Stomach (tissue), 19 donors: ENCODE measurements around the gene DCK. TPM values are rescaled to one million over a fixed set of nuclear protein-coding genes. Genes with fewer than 3 reads are reported as not detected.

Source experiments
- DNase-seq, 2 donors: peaks; one replicate each; pipeline versions ENCODE4 v3.0.0 to v3.0.0-alpha.2; 2013 to 2019
- H3K27ac ChIP-seq, 5 donors: fragments of 200-600 bp in 4 of 5; sonication (generic) in 4 of 5; one replicate each; pipeline ENCODE4 v1.5.1; 2013 to 2019; ENCODE audit warnings: mild to moderate bottlenecking in 1 of 5, moderate library complexity in 1 of 5
- H3K27me3 ChIP-seq, 3 donors: fragments of 200-600 bp; sonication (generic); one replicate each; pipeline ENCODE4 v1.5.1; 2017 to 2019; ENCODE audit warnings: mixed run types in 1 of 3
- H3K36me3 ChIP-seq, 4 donors: fragments of 200-600 bp; sonication (generic); 1 replicate in 3 of 4; 2 replicates in 1 of 4; pipeline ENCODE4 v1.5.1; 2016 to 2019
- H3K4me1 ChIP-seq, 4 donors: fragments of 200-600 bp; sonication (generic); one replicate each; pipeline ENCODE4 v1.5.1; 2016 to 2019
- H3K4me3 ChIP-seq, 4 donors: fragments of 200-600 bp; sonication (generic) in 3 of 4; one replicate each; pipeline ENCODE4 v1.5.1; 2016 to 2019; ENCODE audit warnings: mild to moderate bottlenecking in 1 of 4
- H3K9me3 ChIP-seq, 4 donors: fragments of 200-600 bp; sonication (generic); one replicate each; pipeline ENCODE4 v1.5.1; 2016 to 2019
- CTCF ChIP-seq, 7 experiments: fragments of 450-650 bp in 4 of 7; fragments of 200-600 bp in 3 of 7; sonication (generic) in 3 of 7; IDR thresholded peaks; one replicate each; pipeline ENCODE4 v1.5.1; 2016 to 2019; ENCODE audit warnings: antibody characterized with exemption in 7 of 7, control low read depth in 2 of 7, mild to moderate bottlenecking in 1 of 7
- EP300 ChIP-seq: sonication (generic); formaldehyde crosslinking; IDR thresholded peaks from one replicate; pipeline ENCODE4 v1.6.1; 2017; ENCODE audit warnings: antibody characterized with exemption
- POLR2A ChIP-seq, 4 donors: fragments of 450-650 bp; IDR thresholded peaks; one replicate each; pipeline ENCODE4 v1.6.1; 2016; ENCODE audit warnings: antibody characterized with exemption in 4 of 4, control low read depth in 2 of 4, mild to moderate bottlenecking in 1 of 4, moderate library complexity in 1 of 4
- POLR2AphosphoS5 ChIP-seq, 3 donors: sonication (generic); formaldehyde crosslinking; IDR thresholded peaks; one replicate each; pipeline ENCODE4 v1.6.1; 2016; ENCODE audit warnings: antibody characterized with exemption in 3 of 3
- WGBS, 5 donors: extraction: QIAGEN DNeasy Blood & Tissue Kit in 3 of 5; methylation state at CpG; one replicate each; pipeline versions ENCODE4 v1.1.5 to v1.1.7; 2013 to 2018; 5-methylcytosine and 5-hydroxymethylcytosine counted together
- intact Hi-C: fragments of 100-400 bp; cut with DNase I; formaldehyde crosslinking; loops from one replicate; pipeline ENCODE4 v1.15.1; 2023; ENCODE audit warnings: low total_unique reads
- long read RNA-seq, 10 donors: transcript quantifications; one replicate each; lab custom pipeline, GENCODE V29; 2026
- polyA plus RNA-seq, 3 donors: library from polyadenylated mRNA; stranded (reverse); fragments of 200-250 nt; gene quantifications; one replicate each; pipeline ENCODE4 v1.2.3, GENCODE V29; 2013
- total RNA-seq, 5 donors: library from RNA; depleted of rRNA; stranded (reverse); fragments of >200 nt; gene quantifications; one replicate each; pipeline versions ENCODE4 v1.1.0 to v1.2.3, GENCODE V29; 2014 to 2016
- donor health status: healthy with polysubstance abuse.
- donor health status: Bipolar disorder and iron deficiency.
- donor health status: healthy.

Gene DCK
- 10 to 100 TPM; 11.9 to 43.2 (median 16.1) TPM for total RNA-seq
- 10 to 100 TPM in 2 of 3 donors, 1 to 10 TPM in 1; 6.7 to 13.7 (median 11.2) TPM for polyA plus RNA-seq
- long read RNA-seq, donor 1, transcript DCK-201 (7 exons, 2,716 nt) = major isoform, 5 of 5 reads
- long read RNA-seq, donor 1, partial matches to known transcripts = 0 of 5 reads
- long read RNA-seq, donor 1, other reads (novel, unspliced or antisense) = 0 of 5 reads
- long read RNA-seq, donor 2, transcript DCK-201 (7 exons, 2,716 nt) = major isoform, 8 of 9 reads
- long read RNA-seq, donor 2, partial matches to known transcripts = 0 of 9 reads
- long read RNA-seq, donor 2, other reads (novel, unspliced or antisense) = 0 of 9 reads
- long read RNA-seq, donor 3, partial matches to known transcripts = 6 of 10 reads
- long read RNA-seq, donor 3, other reads (novel, unspliced or antisense) = 0 of 10 reads
- long read RNA-seq, donor 4, partial matches to known transcripts = 0 of 1 reads
- long read RNA-seq, donor 4, other reads (novel, unspliced or antisense) = 0 of 1 reads
- long read RNA-seq, donor 5, transcript DCK-201 (7 exons, 2,716 nt) = major isoform, 11 of 12 reads
- long read RNA-seq, donor 5, partial matches to known transcripts = 0 of 12 reads
- long read RNA-seq, donor 5, other reads (novel, unspliced or antisense) = 0 of 12 reads
- long read RNA-seq, donor 6 = 0 reads
- long read RNA-seq, donor 7, transcript DCK-201 (7 exons, 2,716 nt) = major isoform, 10 of 19 reads
- long read RNA-seq, donor 7, partial matches to known transcripts = 9 of 19 reads
- long read RNA-seq, donor 7, other reads (novel, unspliced or antisense) = 0 of 19 reads
- long read RNA-seq, donor 8, transcript DCK-201 (7 exons, 2,716 nt) = major isoform, 6 of 22 reads
- long read RNA-seq, donor 8, partial matches to known transcripts = 15 of 22 reads
- long read RNA-seq, donor 8, other reads (novel, unspliced or antisense) = 0 of 22 reads
- long read RNA-seq, donor 9, transcript DCK-201 (7 exons, 2,716 nt) = major isoform, 7 of 12 reads
- long read RNA-seq, donor 9, partial matches to known transcripts = 5 of 12 reads
- long read RNA-seq, donor 9, other reads (novel, unspliced or antisense) = 0 of 12 reads
- long read RNA-seq, donor 10, partial matches to known transcripts = 0 of 1 reads
- long read RNA-seq, donor 10, other reads (novel, unspliced or antisense) = 0 of 1 reads

DNA sequence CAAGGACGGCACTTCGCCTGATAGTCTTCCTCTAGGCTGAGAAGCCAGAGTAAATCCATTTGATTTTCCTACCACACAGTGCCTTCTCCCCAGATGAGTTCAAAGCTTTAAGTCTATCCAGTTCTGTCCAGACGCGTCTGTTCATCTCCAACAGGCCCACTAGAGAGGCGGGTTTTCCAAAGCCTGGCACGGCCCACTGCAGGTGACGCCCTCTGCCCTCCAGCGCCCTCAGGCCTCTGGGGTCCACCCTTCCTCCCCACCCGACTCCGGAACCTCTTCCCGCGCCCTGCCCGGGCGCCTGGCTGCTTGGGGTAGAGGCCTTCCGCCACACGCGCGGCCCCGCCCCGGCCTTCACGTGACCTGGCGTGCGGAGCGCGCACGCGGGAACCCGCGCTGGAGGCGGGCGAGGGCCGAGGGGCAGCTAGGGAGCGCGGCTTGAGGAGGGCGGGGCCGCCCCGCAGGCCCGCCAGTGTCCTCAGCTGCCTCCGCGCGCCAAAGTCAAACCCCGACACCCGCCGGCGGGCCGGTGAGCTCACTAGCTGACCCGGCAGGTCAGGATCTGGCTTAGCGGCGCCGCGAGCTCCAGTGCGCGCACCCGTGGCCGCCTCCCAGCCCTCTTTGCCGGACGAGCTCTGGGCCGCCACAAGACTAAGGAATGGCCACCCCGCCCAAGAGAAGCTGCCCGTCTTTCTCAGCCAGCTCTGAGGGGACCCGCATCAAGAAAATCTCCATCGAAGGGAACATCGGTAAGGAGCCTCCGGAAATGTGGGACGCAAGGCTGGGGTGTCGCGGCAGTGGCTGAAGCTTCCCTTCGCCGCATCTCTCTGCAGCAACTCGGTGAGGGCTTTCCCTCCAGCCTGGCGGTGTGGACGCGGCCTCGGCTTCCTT lies at the start of gene DCK:
Gene DCK (plus strand): TSS at position 469 of the 888 bp plus-strand sequence. CDS start 187 bp downstream, at position 656.
- peaks cover 11 to 53% (median 34%) of the 10 kb centered on the region in 4 donors for H3K4me1 ChIP-seq
- no peaks in the 10 kb centered on the region for H3K9me3 ChIP-seq
- WGBS, 5 donors = 0 to 1% (median 0%) methylated on average over 30 to 74 of the region's 74 CpGs
- H3K36me3 ChIP-seq = peaks cover 0 to 2% (median 0%) of the 10 kb centered on the region in 4 donors
- H3K27me3 ChIP-seq = no peaks in the 10 kb centered on the region
- DNase-seq = peak; percentile 93 to 97
- peak within 1 kb of the TSS; percentile 84 to 92 (median 90) for H3K27ac ChIP-seq
- peak within 1 kb of the TSS; percentile 81 to 92 (median 86) for H3K4me3 ChIP-seq
- intact Hi-C loops = loop anchor here (10.0 kb wide), 1 partner anchor 149 kb away; no protein-coding TSS in a partner anchor
- no peak for TF ChIP-seq EP300
- peak; percentile 84 to 96 (median 87) for TF ChIP-seq POLR2AphosphoS5 (IDR thresholded peaks at IDR 0.05)
- TF ChIP-seq POLR2A (IDR thresholded peaks at IDR 0.05) = peak in 2 of 4 donors; percentile 32 to 75
- TF ChIP-seq CTCF (IDR thresholded peaks at IDR 0.05) = no peak

GRCh38 chr4:70945046-70945445 lies 48.4 kb upstream of the DCK start:
- Histone ChIP-seq H3K4me1 (peaks cover 0 to 9% (median 2%) of the 10 kb centered on the region in 4 donors), H3K27me3 (no peaks in the 10 kb centered on the region), H3K36me3 (no peaks in the 10 kb centered on the region), H3K9me3 (no peaks in the 10 kb centered on the region), H3K27ac (no peak overlapping the region), H3K4me3 (no peak overlapping the region)
- intact Hi-C loops = no loop called here
- DNase-seq = no peak
- 56 to 59% (median 58%) methylated on average over 3 of the region's 3 CpGs for WGBS, 5 donors
- no peak for TF ChIP-seq POLR2AphosphoS5 (IDR thresholded peaks at IDR 0.05)
- TF ChIP-seq CTCF (IDR thresholded peaks at IDR 0.05) = no peak
- TF ChIP-seq POLR2A (IDR thresholded peaks at IDR 0.05) = no peak
- no peak for TF ChIP-seq EP300

GRCh38 chr4:70945452-70946055 lies 47.9 kb upstream of the DCK start:
- no peaks in the 10 kb centered on the region for H3K9me3 ChIP-seq
- no peak for DNase-seq
- intact Hi-C loops = no loop called here
- no peak for TF ChIP-seq POLR2AphosphoS5 (IDR thresholded peaks at IDR 0.05)
- TF ChIP-seq CTCF (IDR thresholded peaks at IDR 0.05) = no peak
- TF ChIP-seq POLR2A (IDR thresholded peaks at IDR 0.05) = no peak
- no peak for TF ChIP-seq EP300
- no peaks in the 10 kb centered on the region for H3K27me3 ChIP-seq
- no peak overlapping the region for H3K4me3 ChIP-seq
- 81 to 88% (median 84%) methylated on average over 3 of the region's 3 CpGs for WGBS, 5 donors
- H3K27ac ChIP-seq = no peak overlapping the region
- no peaks in the 10 kb centered on the region for H3K36me3 ChIP-seq
- H3K4me1 ChIP-seq = peaks cover 0 to 9% (median 2%) of the 10 kb centered on the region in 4 donors
